A172 (cell line): ENCODE measurements around the gene TRIP12. TPM values are rescaled to one million over a fixed set of nuclear protein-coding genes. Genes with fewer than 3 reads are reported as not detected.
"Not testable (repeated sequence)": the region's sequence is repeated elsewhere in the genome, so short reads cannot be mapped to it uniquely, and the experiment has no call there.

Experiments
- DNase-seq: peaks from one replicate; pipeline ENCODE4 v3.0.0-alpha.2; 2015; ENCODE audit warnings: low spot score
- total RNA-seq: library from RNA; depleted of rRNA; stranded (reverse); fragments of >200 nt; shearing (Covaris generic); gene quantifications from 2 replicates; pipeline ENCODE4 v1.2.3, GENCODE V29; 2014

The TRIP12 gene
- total RNA-seq, 1 experiment from 2014 or later: 141 TPM

GRCh38 chr2:229768235-229768634 is 153.6 kb downstream of the TRIP12 start:
- no peak for DNase-seq

- DNase-seq: no peak
Measured at GRCh38 chr2:229765721-229766120, 156.1 kb downstream of the TRIP12 start.

GRCh38 chr2:229761663-229762062 is 160.1 kb downstream of the TRIP12 start:
- no peak for DNase-seq

GRCh38 chr2:229757462-229757861 is 164.3 kb downstream of the TRIP12 start:
- DNase-seq: not testable (repeated sequence)

GRCh38 chr2:229752970-229753729 is 168.7 kb downstream of the TRIP12 start:
- no peak for DNase-seq

- no peak for DNase-seq
Measured at GRCh38 chr2:229749779-229750178, 172.0 kb downstream of the TRIP12 start.

GRCh38 chr2:229748950-229749349 is 172.9 kb downstream of the TRIP12 start:
- DNase-seq: no peak

- not testable (repeated sequence) for DNase-seq
Measured at GRCh38 chr2:229742691-229743090, 179.1 kb downstream of the TRIP12 start.

GRCh38 chr2:229740279-229740678 is 181.5 kb downstream of the TRIP12 start:
- DNase-seq: no peak

GRCh38 chr2:229738024-229738625 is 183.7 kb downstream of the TRIP12 start:
- DNase-seq: no peak

GRCh38 chr2:229734410-229734809 is 187.4 kb downstream of the TRIP12 start:
- no peak for DNase-seq

DNA sequence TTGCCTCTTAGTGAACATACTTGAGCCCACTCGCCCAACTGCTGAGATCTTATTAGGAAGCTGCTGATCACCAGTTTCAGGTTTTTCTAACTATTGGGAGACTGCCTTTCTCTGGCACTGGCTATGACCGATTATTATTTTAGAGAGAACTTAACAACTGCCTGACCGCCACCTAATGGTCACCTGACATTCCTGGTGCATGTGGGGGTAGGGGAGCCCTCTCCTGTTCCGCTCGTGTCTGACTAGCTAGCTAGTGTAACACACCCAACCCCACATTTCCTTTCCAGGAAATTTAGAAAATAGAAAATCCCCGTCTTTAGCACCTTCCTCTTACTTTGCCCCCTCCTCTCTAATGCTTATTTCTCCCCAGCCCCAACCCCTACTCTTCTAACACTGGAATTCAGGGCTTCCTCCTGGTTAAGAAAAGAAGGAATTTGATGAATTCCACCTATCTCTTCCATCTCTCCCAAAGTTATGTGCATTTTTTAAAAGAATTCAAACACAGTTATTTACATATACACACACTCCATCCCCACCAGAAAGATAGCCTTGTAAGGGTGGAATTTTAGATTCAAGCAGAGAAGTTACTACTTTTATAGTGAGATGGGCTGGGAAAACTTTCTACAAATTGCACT is 188.1 kb downstream of the TRIP12 start:
- DNase-seq: no peak

DNA sequence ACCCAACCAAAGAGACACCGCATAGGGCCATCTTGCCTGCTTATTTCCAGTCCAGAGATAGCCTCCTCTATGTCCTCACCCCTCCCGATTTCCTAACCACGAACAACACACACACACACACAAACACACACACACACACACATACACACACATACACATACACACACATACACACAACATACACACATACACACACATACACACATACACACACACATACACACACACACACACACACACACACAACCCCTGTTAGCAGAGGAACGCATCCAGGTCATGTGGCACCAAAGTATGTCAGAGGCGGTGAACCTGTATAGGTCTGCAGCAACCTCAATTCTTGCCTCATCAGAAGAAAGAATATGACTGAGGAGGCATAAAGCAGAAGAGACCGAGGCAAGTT is 188.9 kb downstream of the TRIP12 start:
- no peak for DNase-seq

DNA sequence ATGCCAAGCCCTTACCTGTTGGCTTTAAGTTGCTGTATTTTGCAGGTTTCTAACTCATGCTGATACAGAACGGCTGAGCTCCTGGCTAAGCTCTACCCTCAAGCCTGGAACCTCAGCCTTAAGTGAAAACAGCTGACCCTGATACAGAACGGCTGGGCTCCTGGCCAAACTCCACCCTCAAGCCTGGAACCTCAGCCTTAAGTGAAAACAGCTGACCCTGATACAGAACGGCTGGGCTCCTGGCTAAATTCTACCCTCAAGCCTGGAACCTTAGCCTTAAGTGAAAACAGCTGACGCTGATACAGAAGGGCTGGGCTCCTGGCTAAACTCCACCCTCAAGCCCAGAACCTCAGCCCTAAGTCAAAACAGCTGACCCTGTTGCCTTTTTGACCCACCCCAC is 189.9 kb downstream of the TRIP12 start:
- DNase-seq: no peak

DNA sequence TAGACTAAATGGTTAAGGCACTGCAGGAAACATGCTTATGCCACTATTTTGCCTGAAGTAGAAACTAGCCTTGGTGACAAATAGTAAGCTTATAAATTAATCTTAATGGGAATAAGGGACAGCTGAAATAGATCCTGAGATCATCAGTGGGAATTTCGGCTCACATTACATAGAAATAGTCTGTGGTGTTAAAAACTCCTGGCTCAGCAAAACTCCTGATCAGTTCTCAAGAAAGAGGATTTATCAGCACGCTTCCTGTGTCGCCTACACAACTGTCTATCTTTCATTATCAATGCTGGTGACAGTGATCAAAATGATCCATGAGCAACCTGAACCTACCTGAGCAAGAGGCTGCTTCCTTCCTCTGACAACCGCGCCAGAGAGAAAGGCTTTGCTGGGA is 190.4 kb downstream of the TRIP12 start:
- DNase-seq: no peak

GRCh38 chr2:229728370-229728769 is 193.4 kb downstream of the TRIP12 start:
- no peak for DNase-seq

DNA sequence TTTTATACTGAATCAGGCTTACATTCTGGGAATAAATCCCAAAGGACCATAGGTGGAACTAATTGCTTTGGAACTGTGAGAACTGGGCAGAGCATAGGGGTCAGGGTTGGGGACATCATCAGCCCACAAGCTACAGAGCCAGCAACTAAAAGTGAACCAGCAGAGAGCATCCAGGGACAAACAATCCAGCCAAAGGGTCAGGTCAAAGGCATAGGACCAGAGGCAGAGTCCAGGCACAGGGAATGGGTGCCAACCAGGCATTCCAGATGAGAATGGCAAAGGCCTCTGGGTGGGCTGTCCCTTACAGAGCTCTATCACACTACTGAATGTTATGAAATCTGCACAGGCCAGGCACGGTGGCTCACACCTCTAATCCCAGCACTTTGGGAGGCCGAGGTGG is 195.2 kb downstream of the TRIP12 start:
- DNase-seq: no peak

DNA sequence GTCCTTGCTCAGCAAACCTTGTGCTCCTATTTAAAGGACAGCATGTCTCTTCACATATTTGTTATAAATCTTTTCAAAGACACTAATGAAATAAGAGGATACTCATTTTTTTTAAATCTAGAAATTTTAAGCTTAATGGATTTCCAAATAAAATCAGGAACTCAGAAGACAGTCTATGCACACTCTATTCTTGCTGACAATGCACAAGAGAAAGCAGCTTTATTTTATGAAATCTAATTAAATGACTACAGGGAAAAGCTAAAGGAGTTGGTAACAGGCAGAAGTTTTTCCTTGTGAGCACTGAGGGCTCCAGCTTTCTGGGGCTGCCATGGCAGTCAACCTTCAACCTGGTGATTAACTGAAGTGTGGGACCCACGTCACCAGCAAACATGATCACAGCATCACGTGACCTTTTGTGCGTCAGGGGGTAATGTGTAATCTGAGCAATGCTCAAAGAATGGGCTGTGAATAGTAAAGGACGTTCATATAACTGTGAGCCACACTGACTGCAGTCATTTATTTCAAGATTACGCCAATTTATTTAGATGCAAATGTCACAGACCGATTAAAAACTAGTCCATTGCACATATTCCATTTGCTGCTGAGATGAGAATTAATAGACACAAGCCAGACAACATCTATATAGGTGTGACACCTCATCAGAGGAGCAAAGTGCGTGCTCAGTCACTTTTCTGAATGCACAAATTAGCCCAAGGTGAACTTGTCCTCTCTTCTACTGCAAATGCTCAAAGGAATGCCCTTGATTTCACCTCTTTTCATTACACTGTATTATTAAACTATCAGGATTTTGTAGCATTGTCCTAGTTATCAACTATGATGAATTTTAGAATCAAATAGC is 195.9 kb downstream of the TRIP12 start:
- peak; percentile 78 for DNase-seq

DNA sequence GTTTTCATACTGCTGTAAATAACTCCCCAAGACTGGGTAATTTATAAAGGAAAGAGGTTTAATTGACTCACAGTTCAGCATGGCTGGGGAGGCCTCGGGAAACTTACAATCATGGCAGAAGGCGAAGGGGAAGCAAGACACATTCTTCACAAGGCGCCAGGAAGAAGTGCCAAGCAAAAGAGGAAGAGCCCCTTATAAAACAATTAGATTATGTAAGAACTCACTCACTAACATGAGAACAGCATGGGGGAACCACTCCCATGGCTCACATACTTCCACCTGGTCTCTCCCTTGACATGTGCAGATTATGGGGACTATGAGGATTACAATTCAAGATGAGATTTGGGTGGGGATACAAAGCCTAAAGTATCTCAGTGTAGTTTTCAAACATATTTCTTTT is 198.6 kb downstream of the TRIP12 start:
- DNase-seq: not testable (repeated sequence)

- peak; percentile 81 for DNase-seq
Measured at GRCh38 chr2:229719926-229720647, 201.7 kb downstream of the TRIP12 start.

GRCh38 chr2:229718057-229718456 is 203.8 kb downstream of the TRIP12 start:
- no peak for DNase-seq
